IPS-NIHi7 (cell line): ENCODE data around the gene LAMC1.

Experiments
- DNase-seq: peaks from one replicate; pipeline ENCODE4 v3.0.0; 2012; ENCODE audit warnings: mixed read lengths; ENCODE audit errors: extremely low spot score

Gene LAMC1

GRCh38 chr1:183080406-183080805 lies 57.2 kb downstream of the LAMC1 start:
- no peak for DNase-seq

DNA sequence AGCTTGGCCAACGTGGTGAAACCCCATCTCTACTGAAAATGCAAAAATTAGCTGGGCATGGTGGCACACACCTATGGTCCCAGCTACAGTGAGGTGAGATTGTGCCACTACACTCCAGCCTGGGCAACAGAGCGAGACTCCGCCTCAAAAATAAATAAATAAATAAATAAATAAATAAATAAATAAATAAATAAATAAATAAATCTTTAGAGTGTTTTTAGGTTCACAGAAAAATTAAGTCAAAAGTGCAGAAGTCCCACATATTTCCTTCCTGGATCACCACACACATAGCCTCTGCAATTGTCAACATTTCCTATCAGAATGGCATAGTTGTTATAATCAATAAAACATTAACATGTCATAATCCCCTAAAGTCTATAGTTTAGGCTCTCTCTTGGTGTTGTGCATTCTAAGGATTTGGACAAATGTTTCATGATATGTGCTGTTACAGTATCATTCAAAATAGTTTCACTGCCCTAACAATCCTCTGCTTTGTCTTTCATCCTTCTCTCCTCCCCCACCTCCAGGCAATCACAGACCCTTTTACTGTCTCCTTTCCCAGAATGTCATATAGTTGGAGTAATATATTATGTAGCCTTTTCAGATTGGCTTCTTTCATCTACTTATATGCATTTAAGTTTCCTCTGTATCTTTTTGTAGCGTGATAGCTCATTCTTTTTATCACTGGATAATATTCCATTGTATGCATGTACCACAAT lies 58.3 kb downstream of the LAMC1 start:
- no peak for DNase-seq

GRCh38 chr1:183082650-183083049 lies 59.4 kb downstream of the LAMC1 start:
- DNase-seq = no peak

DNA sequence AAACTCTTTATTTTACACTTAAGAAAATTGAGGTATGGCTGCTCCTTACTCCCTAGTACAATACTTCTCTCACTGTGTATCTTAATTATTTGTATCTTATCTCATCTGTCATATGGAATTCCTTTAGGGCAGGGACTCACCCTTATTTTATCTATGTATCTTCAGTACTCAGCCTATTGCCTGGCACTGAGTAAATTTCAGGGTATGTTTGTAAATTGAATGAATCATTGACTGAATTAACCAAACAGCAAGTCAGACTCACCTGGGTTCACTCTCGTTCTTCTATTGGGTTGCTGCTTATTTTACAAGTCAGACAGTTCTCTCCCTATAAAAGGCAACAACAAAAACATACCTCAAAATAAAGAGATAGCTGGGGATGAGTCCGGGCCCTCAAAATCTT lies 63.8 kb downstream of the LAMC1 start:
- no peak for DNase-seq

DNA sequence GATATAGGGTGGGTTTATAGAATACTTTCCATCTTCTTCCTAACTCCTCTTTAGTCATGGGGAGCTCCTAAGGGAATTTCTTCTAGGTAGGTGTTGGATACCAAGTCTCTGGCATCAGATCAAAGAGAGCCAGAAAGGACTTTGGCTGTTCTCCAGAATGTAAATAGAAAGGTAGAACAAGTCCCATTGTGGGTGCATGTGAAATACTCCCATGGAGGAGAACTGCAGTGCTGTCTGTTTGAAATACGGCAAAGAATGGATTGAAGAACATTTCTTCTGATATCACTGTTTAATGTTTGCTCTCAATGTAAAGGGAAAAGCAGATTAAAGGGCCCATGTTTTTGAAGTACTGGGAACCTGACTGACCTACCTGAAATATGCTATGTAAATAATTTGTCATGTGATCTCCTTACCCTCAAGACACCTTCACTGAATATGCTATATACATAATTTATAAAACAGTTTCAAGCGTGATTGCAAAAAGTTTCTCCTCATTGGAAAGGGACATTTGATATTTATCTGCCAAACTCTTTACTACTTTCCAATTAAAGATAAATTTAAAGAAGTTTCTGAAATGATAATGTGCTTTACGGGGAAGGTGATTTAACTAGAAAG lies 65.9 kb downstream of the LAMC1 start:
- no peak for DNase-seq

DNA sequence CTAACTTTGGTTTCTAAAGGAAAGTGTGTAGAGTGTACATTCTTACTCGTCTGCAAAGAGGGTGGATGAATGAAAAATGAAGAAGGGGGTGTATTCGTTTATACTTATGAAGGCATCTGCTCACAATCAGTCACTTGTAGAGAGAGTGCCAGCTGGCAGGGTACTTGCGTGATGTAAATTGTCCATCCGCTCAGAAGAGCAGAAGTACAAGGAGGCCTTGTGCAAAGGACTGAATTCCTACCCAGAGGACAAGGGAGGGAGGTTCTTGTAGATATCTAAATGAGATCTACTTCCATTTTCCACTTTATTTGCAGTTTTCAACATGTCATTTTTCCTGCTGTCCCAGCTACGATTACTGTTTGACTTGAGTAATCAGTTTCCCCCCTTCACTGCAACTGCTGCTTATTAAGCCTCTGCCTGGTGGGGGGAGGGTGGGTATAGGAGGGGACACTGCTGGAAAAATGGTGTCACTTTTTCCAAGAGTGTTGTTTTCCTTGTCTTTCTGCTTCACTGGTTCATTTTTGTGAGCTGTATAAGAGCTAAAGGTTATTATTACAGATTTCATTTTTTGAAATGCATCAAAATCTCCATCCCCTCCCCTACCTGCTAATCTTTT lies 67.3 kb downstream of the LAMC1 start:
- no peak for DNase-seq

- DNase-seq = no peak
These were observed 68.0 kb downstream of the LAMC1 start for GRCh38 chr1:183091181-183091580.

DNA sequence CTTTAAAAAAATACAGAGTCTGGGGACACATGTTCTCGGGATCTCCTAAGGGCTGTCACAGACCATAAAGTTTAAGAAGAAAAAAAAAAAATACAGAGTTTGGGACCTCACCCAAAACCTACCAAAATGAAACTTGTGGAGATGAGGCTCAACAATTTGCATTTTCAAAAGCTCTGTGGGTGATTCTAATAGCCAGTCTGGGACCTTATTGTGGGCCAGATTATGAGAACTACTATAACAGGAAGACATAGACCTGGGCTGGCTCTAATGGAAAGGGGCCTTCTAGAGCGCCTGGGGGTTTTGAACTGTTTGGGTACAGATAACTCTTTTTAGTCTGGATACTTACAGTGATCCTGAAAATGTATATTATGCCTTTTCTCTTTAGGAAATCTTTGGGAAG lies 69.1 kb downstream of the LAMC1 start:
- DNase-seq = no peak

DNA sequence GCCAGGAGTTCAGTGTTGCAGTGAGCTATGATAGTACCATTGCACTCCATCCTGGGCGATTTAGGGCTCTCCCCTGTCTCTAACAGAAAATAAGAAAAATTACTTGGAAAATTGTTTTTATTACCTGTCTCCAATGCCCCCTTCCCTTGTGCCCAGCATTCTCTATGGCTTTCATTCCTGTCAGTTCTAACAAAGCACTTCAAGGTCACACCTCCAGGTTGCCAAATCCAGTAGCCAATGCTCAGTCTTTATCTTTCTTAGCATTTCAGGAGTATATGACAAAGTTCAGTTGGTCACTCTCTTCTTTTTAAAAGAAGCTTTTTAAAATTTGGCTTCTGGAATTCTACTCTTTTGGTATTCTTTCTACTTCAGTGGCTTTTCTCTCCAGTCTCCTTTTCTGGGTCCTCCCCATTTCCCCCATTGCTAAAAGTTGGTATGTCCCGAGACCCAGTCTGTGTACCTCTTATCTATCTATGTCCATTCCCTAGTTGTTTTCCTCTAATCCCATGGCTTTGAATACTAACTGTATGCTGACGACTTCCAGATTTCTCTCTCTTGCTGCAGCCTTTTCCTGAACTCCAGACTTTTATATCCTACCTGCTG lies 69.9 kb downstream of the LAMC1 start:
- DNase-seq = no peak

- DNase-seq = peak; percentile 59
These were observed 70.6 kb downstream of the LAMC1 start for GRCh38 chr1:183093786-183094298.

DNA sequence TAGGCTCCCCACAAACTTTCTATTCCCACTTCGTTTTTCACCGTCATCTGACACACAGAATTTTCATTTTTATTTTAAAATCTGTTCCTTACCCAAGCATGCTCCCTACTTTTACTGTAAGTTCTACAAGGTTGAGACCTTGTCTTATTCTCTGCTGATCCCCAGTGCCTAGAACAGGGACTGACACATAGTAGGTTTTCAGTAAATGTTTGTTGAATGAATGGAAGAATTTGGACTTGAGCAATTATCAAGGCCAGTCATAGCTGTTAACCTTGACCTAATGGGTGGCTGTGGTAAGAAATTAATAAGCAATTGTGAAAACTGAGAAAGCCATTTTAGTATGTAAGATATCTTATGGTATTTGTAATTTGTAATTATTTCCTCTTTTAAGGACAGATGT lies 71.1 kb downstream of the LAMC1 start:
- DNase-seq = no peak

GRCh38 chr1:183096351-183096750 lies 73.1 kb downstream of the LAMC1 start:
- DNase-seq = no peak

DNA sequence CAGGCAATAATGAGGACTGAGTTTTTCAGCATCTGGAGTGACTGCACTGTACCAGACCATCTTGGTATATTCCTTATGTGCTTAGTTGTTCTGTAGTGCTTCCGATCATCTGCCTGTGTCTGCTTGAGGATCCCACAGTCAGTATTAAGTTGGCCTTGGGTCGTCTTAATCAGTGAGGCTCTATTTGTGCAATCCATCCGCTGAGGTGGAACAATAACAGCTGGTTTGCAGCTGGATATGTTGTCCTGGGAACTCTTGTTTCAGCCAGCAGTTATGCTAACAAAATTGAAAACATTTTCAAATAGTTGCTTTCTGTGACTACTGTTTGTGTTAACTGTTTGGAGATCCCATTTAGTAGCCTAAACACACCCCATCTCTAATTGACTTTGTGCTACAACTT lies 73.7 kb downstream of the LAMC1 start:
- DNase-seq = no peak

- no peak for DNase-seq
These were observed 74.3 kb downstream of the LAMC1 start for GRCh38 chr1:183097438-183098051.

GRCh38 chr1:183098317-183098716 lies 75.1 kb downstream of the LAMC1 start:
- no peak for DNase-seq

DNA sequence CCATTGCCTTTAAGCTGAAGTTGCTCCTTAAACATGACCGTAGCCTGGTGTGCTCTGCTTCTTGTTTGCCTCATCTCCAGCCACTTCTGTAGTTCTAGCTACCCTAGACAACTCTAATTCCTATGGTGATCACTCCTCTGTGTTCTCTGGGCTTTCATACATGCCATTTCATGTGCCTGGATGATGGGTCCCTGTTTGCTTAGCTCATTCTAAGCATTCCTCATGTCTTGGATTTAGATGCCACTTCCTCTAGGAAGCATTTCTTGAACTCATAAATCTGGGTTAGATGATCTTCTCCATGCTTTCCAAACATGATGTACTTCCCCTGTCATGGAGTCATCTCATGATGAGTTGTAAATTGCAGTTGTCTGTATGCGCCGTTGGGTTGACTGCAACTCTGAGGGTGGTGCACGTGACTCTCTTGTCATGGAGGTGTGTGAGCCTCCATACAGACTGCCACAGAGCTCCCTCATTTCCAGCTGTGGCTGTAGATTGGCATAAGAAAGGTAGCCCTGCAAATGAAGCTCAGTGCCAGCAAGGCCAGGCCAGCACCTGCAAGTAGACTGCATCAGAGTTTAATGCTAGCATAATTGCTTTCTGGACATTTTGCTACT lies 77.2 kb downstream of the LAMC1 start:
- DNase-seq = no peak

GRCh38 chr1:183101081-183101480 lies 77.9 kb downstream of the LAMC1 start:
- DNase-seq = no peak

DNA sequence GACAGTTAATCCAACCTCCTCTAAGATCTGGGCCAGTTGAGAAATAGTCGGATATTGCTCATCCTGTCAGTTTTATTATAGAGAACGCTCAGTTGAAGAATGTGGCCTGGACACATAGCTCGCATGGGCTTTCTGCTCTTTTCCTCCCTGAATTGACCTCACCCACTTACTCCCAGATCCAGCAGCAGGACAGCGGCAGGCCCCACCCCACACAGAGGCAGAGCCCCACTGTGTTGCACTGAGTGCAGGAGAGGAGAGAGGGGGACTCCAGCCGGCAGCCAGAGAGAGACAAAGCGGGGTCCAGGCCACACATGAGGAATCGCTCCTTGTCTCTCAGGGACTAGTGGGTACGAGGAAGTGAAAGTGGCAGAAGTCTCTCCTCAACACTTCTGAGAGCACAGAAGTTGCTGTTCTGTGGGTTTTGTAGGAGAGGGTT lies 78.6 kb downstream of the LAMC1 start:
- DNase-seq = no peak

DNA sequence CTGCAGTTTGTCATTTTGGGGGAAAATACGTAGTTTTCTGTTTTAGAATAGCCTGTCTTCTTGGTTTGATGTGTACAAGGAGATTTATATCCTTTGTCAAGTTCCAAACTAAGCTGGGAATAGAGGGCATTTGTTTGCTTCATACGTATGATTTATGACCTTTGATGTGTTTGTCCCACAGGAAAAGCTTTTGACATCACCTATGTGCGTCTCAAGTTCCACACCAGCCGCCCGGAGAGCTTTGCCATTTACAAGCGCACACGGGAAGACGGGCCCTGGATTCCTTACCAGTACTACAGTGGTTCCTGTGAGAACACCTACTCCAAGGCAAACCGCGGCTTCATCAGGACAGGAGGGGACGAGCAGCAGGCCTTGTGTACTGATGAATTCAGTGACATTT lies 79.9 kb downstream of the LAMC1 start:
- DNase-seq = no peak

DNA sequence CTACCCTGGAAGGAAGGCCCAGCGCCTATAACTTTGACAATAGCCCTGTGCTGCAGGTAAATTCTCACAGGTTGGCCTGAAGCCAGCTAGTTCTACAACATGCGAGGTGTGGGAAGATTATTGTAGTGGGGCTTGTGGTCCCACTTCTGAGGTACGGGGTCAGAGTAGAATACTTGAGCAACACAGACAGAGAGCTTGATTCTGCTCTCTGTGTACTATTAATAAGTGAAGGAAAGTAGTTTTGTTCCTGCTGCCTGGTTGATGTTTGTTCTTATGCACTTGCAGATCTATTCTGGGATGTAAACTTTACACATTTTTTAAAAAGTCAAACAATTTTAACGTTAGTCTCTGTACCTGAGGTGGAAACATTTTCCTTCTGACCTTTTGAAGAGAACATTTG lies 80.4 kb downstream of the LAMC1 start:
- DNase-seq = no peak

DNA sequence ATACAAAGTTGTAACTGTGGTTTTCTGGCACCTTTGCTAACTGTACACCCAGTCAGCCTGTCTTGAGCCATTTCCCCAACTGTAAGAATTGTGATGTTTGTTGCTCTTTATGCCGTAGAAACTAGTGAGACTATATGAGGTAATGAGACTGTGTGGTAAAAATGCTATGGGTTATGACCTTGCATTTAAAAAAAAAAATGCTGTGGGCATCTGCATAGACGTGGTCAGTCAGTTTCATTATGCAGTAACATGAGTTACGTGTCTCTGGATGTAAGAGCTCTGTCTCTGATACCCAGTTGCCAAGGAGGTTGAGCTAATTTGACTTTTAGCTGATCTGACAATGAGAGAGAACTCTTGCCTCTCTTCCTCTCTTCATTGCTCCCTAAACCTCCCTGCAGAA lies 82.2 kb downstream of the LAMC1 start:
- DNase-seq = no peak

GRCh38 chr1:183106166-183106565 lies 82.9 kb downstream of the LAMC1 start:
- DNase-seq = no peak
